Measurements from ENCODE around the gene CISD3. TPM values are rescaled to one million over a fixed set of nuclear protein-coding genes. Genes with fewer than 3 reads are reported as not detected.

The CISD3 gene, protein sequence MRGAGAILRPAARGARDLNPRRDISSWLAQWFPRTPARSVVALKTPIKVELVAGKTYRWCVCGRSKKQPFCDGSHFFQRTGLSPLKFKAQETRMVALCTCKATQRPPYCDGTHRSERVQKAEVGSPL
- 0.94 and 3.4 TPM in 2 replicates for total RNA-seq (2014; rRNA removed; shearing (Covaris generic))
- 8.9 and 9.9 TPM in 2 replicates for polyA plus RNA-seq (2016; fragmentation: Nextera tagmentation; extraction: Ambion mirVana)
- long read RNA-seq, transcript CISD3-204 (4 exons, 2,074 nt), result major isoform, 15 of 16 reads
- long read RNA-seq, partial matches to known transcripts, result 0 of 16 reads
- long read RNA-seq, other reads (novel, unspliced or antisense), result 0 of 16 reads

DNA sequence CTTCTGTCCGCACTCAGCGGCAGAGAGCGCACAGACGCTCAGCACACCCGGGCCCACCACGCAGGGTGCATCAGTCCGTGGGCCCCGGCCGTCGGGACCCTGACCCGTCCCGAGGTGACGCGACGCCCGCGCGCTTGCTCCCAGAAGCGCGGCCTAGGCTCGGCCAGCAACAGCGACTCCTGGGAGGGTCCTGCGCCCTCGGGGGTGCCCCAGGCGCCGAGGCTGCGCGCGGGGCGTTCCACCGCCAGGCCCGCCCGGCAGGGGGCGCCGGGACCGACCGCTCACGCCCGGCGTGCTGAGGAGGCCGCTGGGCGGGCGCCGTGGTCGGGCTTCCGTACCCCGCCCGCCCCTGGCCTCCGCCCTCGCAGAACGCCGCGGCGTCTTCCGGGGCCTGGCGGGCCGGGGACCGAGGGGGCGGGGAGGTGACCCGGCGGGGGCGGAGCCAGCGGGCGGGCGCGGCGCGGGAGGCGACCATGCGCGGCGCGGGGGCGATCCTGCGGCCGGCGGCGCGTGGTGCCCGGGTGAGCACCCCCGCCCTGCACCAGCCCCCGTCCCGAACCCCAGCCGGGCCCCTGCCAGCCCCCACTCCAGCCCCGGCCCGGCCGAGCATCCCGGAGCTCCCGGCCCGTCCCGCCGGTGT is at the start of gene CISD3:
TSS of gene CISD3 (plus strand) at position 456 of the 640 bp plus-strand sequence. CDS start at position 474, 18 bp downstream.
- H3K27me3 Mint-ChIP-seq (ENCODE audit: insufficient read depth, low read depth, poor library complexity), result peaks cover 36% of the 10 kb centered on the region

GRCh38 chr17:38681096-38681495 is 49.0 kb upstream of the CISD3 start:
- TF ChIP-seq POLR2AphosphoS5 (IDR thresholded peaks at IDR 0.05; ENCODE audit: low read depth) (no peak), ZNF114 (CRISPR knock-in tag; IDR thresholded peaks at IDR 0.05) (no peak), STAT1 (IDR thresholded peaks at IDR 0.05; ENCODE audit: unreplicated experiment) (no peak)
- DNase-seq (ENCODE audit: low spot score) (peak; percentile 42), ATAC-seq (peak; percentile 41)
- Histone ChIP-seq H3K4me2 (no peak overlapping the region), H2AFZ (no peak overlapping the region), H3K79me2 (replicated peaks; ENCODE audit: insufficient read depth) (no peaks in the 10 kb centered on the region), H3K4me3 (no peak overlapping the region), H3K9me2 (ENCODE audit: insufficient read depth) (no peaks in the 10 kb centered on the region), H3K4me1 (ENCODE audit: insufficient read depth) (no peaks in the 10 kb centered on the region), H3K27ac (ENCODE audit: low read depth) (no peak overlapping the region), H3F3A (replicated peaks; ENCODE audit: low read depth) (no peaks in the 10 kb centered on the region), H3K36me3 (ENCODE audit: insufficient read depth) (no peaks in the 10 kb centered on the region), H4K20me1 (replicated peaks; ENCODE audit: insufficient read depth) (no peaks in the 10 kb centered on the region; the same call in 1 of the 2 replicates), H3K27me3 (ENCODE audit: insufficient read depth) (peaks cover 22% of the 10 kb centered on the region)
- Mint-ChIP-seq H3K36me3 (ENCODE audit: low read depth) (no peaks in the 10 kb centered on the region), H3K9me3 (no peaks in the 10 kb centered on the region), H3K4me3 (no peak overlapping the region), H3K27me3 (ENCODE audit: insufficient read depth, low read depth, poor library complexity) (peaks cover 37% of the 10 kb centered on the region), H3K4me1 (peaks cover 7% of the 10 kb centered on the region), H3K27ac (no peak overlapping the region)

More for the DNA sequence above, at the start of gene CISD3:
- Histone ChIP-seq H3K4me2 (peak within 1 kb of the TSS; percentile 99), H3K9me2 (ENCODE audit: insufficient read depth) (no peaks in the 10 kb centered on the region), H3K4me3 (peak within 1 kb of the TSS; percentile 88), H2AFZ (peak within 1 kb of the TSS; percentile 98), H3K4me1 (ENCODE audit: insufficient read depth) (peaks cover 27% of the 10 kb centered on the region), H3K27ac (ENCODE audit: low read depth) (0 out of 2 replicates have a peak within 1 kb of the TSS, but pooled peaks have one; percentile 55), H3F3A (replicated peaks; ENCODE audit: low read depth) (peaks cover 7% of the 10 kb centered on the region), H3K36me3 (ENCODE audit: insufficient read depth) (no peaks in the 10 kb centered on the region), H4K20me1 (replicated peaks; ENCODE audit: insufficient read depth) (peaks cover 10% of the 10 kb centered on the region), H3K27me3 (ENCODE audit: insufficient read depth) (peaks cover 22% of the 10 kb centered on the region), H3K79me2 (replicated peaks; ENCODE audit: insufficient read depth) (no peaks in the 10 kb centered on the region)
- ATAC-seq, result peak; percentile 67
- H3K9me3 Mint-ChIP-seq, result no peaks in the 10 kb centered on the region
- peaks cover 48% of the 10 kb centered on the region for H3K4me1 Mint-ChIP-seq
- peak; percentile 90 for DNase-seq (ENCODE audit: low spot score)
- TF ChIP-seq ZNF331 (CRISPR knock-in tag; IDR thresholded peaks at IDR 0.05; ENCODE audit: low read depth), result no peak
- TF ChIP-seq, protein P1, sequence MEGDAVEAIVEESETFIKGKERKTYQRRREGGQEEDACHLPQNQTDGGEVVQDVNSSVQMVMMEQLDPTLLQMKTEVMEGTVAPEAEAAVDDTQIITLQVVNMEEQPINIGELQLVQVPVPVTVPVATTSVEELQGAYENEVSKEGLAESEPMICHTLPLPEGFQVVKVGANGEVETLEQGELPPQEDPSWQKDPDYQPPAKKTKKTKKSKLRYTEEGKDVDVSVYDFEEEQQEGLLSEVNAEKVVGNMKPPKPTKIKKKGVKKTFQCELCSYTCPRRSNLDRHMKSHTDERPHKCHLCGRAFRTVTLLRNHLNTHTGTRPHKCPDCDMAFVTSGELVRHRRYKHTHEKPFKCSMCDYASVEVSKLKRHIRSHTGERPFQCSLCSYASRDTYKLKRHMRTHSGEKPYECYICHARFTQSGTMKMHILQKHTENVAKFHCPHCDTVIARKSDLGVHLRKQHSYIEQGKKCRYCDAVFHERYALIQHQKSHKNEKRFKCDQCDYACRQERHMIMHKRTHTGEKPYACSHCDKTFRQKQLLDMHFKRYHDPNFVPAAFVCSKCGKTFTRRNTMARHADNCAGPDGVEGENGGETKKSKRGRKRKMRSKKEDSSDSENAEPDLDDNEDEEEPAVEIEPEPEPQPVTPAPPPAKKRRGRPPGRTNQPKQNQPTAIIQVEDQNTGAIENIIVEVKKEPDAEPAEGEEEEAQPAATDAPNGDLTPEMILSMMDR (conservative IDR thresholded peaks at IDR 0.05; ENCODE audit: low read depth in 2 of 2), result peak in 1 of 2 experiments; percentile 57; a peak in 3 of 4 replicates
- peak within 1 kb of the TSS; percentile 92 for H3K27ac Mint-ChIP-seq
- H3K36me3 Mint-ChIP-seq (ENCODE audit: low read depth), result peaks cover 18% of the 10 kb centered on the region
- peak within 1 kb of the TSS; percentile 94 for H3K4me3 Mint-ChIP-seq

DNA sequence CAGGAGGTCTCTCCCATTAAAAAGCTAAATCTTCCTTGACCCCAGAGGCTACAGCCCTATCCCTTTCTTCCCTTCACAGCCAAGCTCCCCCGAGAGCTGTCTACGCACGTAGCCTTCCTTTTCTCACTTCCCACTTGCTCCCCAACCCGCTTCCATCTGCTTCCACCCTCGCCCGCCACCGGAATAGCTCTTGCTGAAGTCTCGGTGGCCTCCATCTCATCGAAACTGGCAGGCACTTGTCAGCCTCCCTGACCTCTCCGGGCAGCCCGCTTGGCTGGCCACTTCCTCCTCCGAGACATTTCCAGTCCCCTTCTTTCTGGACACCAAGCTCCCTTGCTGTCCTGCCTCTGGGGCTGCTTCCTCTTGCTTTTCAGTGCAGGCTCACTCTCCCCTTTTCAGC is 44.6 kb upstream of the CISD3 start:
- Mint-ChIP-seq H3K27me3 (ENCODE audit: insufficient read depth, low read depth, poor library complexity) (peaks cover 13% of the 10 kb centered on the region), H3K4me1 (peaks cover 4% of the 10 kb centered on the region), H3K27ac (no peak overlapping the region), H3K9me3 (no peaks in the 10 kb centered on the region), H3K36me3 (ENCODE audit: low read depth) (no peaks in the 10 kb centered on the region), H3K4me3 (no peak overlapping the region; the same call in 2 of the 3 replicates)
- Histone ChIP-seq H3K27ac (ENCODE audit: low read depth) (no peak overlapping the region), H3K4me2 (no peak overlapping the region), H3K4me1 (ENCODE audit: insufficient read depth) (no peaks in the 10 kb centered on the region), H3K36me3 (ENCODE audit: insufficient read depth) (no peaks in the 10 kb centered on the region), H3K9me2 (ENCODE audit: insufficient read depth) (no peaks in the 10 kb centered on the region), H3K79me2 (replicated peaks; ENCODE audit: insufficient read depth) (no peaks in the 10 kb centered on the region), H4K20me1 (replicated peaks; ENCODE audit: insufficient read depth) (no peaks in the 10 kb centered on the region; the same call in 1 of the 2 replicates), H3F3A (replicated peaks; ENCODE audit: low read depth) (no peaks in the 10 kb centered on the region), H2AFZ (no peak overlapping the region), H3K4me3 (no peak overlapping the region), H3K27me3 (ENCODE audit: insufficient read depth) (no peaks in the 10 kb centered on the region; the same call in 1 of the 2 replicates)
- ATAC-seq, result no peak
- DNase-seq (ENCODE audit: low spot score), result no peak
- TF ChIP-seq EZH2 (IDR thresholded peaks at IDR 0.05; ENCODE audit: low read depth, unreplicated experiment) (no peak), JUNB (IDR thresholded peaks at IDR 0.05; ENCODE audit: unreplicated experiment) (no peak), CREB1 (CRISPR knock-in tag; IDR thresholded peaks at IDR 0.05; ENCODE audit: low read depth) (no peak), POLR2AphosphoS5 (IDR thresholded peaks at IDR 0.05; ENCODE audit: low read depth) (no peak), ZNF114 (CRISPR knock-in tag; IDR thresholded peaks at IDR 0.05) (no peak), REST (IDR thresholded peaks at IDR 0.05; ENCODE audit: unreplicated experiment) (no peak)
- TF ChIP-seq, protein P1 (conservative IDR thresholded peaks at IDR 0.05; ENCODE audit: low read depth in 2 of 2), result no peak
